IMR-90 (cell line): ENCODE data around the gene PDE4A. TPM values are rescaled to one million over a fixed set of nuclear protein-coding genes. Genes with fewer than 3 reads are reported as not detected.

ENCODE experiments used
- ATAC-seq: fragments of 200-7000 bp; cut with Tn5 transposase; 2 replicates; pipeline ENCODE4 v1.9.1; 2020; ENCODE audit warnings: low read depth, mild to moderate bottlenecking, moderate library complexity
- BruUV-seq: library from RNA; stranded (reverse); fragments of 400-500 nt; replicated peaks from 2 replicates; lab custom pipeline; 2021; lab: Mats Ljungman, UMichigan
- CTCF ChIA-PET: fragments of 300-600 bp; formaldehyde crosslinking; extraction: SDS; loops from one replicate; lab custom pipeline; 2021; ENCODE audit warnings: antibody characterized with exemption; lab: Yijun Ruan, JAX
- POLR2A ChIA-PET: fragments of 300-600 bp; sonication (Branson Sonifier 250); formaldehyde crosslinking; loops from one replicate; lab custom pipeline; 2022; ENCODE audit warnings: antibody characterized with exemption; ENCODE audit not compliant: unreplicated experiment; lab: Charles Lee
- DNase-seq: peaks from one replicate; pipeline ENCODE4 v3.0.0; 2013
- H2AFZ ChIP-seq: replicated peaks from 2 replicates; pipeline ENCODE3; 2013; ENCODE audit warnings: low read length, mild to moderate bottlenecking; ENCODE audit not compliant: poor library complexity
- H2AK5ac ChIP-seq: 2 replicates; pipeline ENCODE4 v1.6.1; 2013; ENCODE audit warnings: low read depth, low read length, inconsistent platforms
- H2AK9ac ChIP-seq: replicated peaks from 2 replicates; pipeline ENCODE3; 2013; ENCODE audit warnings: mild to moderate bottlenecking, low read depth, low read length, moderate library complexity; ENCODE audit not compliant: poor library complexity
- H2BK120ac ChIP-seq: 2 replicates; pipeline ENCODE4 v1.6.1; 2013; ENCODE audit warnings: low read depth, low read length, inconsistent platforms
- H2BK15ac ChIP-seq: 3 replicates; pipeline ENCODE4 v1.6.1; 2013; ENCODE audit warnings: low read depth, low read length, inconsistent platforms
- H2BK20ac ChIP-seq: 2 replicates; pipeline ENCODE4 v1.6.1; 2013; ENCODE audit warnings: low read depth, mild to moderate bottlenecking, inconsistent platforms, low read length, moderate library complexity
- H2BK5ac ChIP-seq: 2 replicates; pipeline ENCODE4 v1.6.1; 2013; ENCODE audit warnings: mild to moderate bottlenecking, low read depth, low read length, inconsistent platforms; ENCODE audit not compliant: poor library complexity, severe bottlenecking
- H3K14ac ChIP-seq: replicated peaks from 2 replicates; pipeline ENCODE4 v1.6.1; 2013; ENCODE audit warnings: low read depth, low read length, inconsistent platforms
- H3K18ac ChIP-seq: 2 replicates; pipeline ENCODE4 v1.6.1; 2013; ENCODE audit warnings: low read depth, low read length, control low read depth
- H3K23ac ChIP-seq: 2 replicates; pipeline ENCODE4 v1.6.1; 2013; ENCODE audit warnings: low read depth, low read length, inconsistent platforms
- H3K27ac ChIP-seq: 2 replicates; pipeline ENCODE4 v1.5.1; 2013; ENCODE audit warnings: mild to moderate bottlenecking, control low read depth, low read length; ENCODE audit not compliant: insufficient read depth
- H3K27me3 ChIP-seq: 2 replicates; pipeline ENCODE4 v1.6.1; 2013; ENCODE audit warnings: low read length; ENCODE audit not compliant: control insufficient read depth, insufficient read depth
- H3K36me3 ChIP-seq: 2 replicates; pipeline ENCODE4 v1.6.1; 2013; ENCODE audit warnings: low read length, mixed read lengths; ENCODE audit not compliant: control insufficient read depth, insufficient read depth
- H3K4ac ChIP-seq: 2 replicates; pipeline ENCODE4 v1.6.1; 2013; ENCODE audit warnings: low read depth, low read length, inconsistent platforms
- H3K4me1 ChIP-seq: 2 replicates; pipeline ENCODE4 v1.6.1; 2013; ENCODE audit warnings: low read length, mixed read lengths; ENCODE audit not compliant: control insufficient read depth, insufficient read depth
- H3K4me2 ChIP-seq: 2 replicates; pipeline ENCODE4 v1.6.1; 2013; ENCODE audit warnings: low read depth, mild to moderate bottlenecking, control low read depth, low read length, moderate library complexity
- H3K4me3 ChIP-seq: 2 replicates; pipeline ENCODE4 v1.5.1; 2013; ENCODE audit warnings: low read depth, mild to moderate bottlenecking, control low read depth, low read length, moderate library complexity; ENCODE audit not compliant: insufficient read depth
- H3K56ac ChIP-seq: 2 replicates; pipeline ENCODE4 v1.6.1; 2013; ENCODE audit warnings: low read length, inconsistent platforms; ENCODE audit not compliant: insufficient read depth; ENCODE audit errors: extremely low read depth
- H3K79me1 ChIP-seq, 2 experiments: 2 replicates each; pipeline ENCODE4 v1.6.1; 2013; ENCODE audit warnings: low read length in 2 of 2, inconsistent platforms in 1 of 2, low read depth in 1 of 2
- H3K9ac ChIP-seq: 2 replicates; pipeline ENCODE4 v1.6.1; 2013; ENCODE audit warnings: low read depth, low read length, control low read depth
- H3K9me1 ChIP-seq: 2 replicates; pipeline ENCODE4 v1.6.1; 2013; ENCODE audit warnings: low read length, inconsistent platforms; ENCODE audit not compliant: insufficient read depth
- H3K9me3 ChIP-seq: 2 replicates; pipeline ENCODE4 v1.6.1; 2013; ENCODE audit warnings: low read length; ENCODE audit not compliant: control insufficient read depth, insufficient read depth
- H4K20me1 ChIP-seq: 2 replicates; pipeline ENCODE4 v1.6.1; 2013; ENCODE audit warnings: low read length, inconsistent platforms; ENCODE audit not compliant: insufficient read depth
- H4K5ac ChIP-seq: 2 replicates; pipeline ENCODE4 v1.6.1; 2013; ENCODE audit warnings: mild to moderate bottlenecking, low read depth, low read length, control low read depth
- H4K8ac ChIP-seq, 2 experiments: 2 replicates each; pipeline ENCODE4 v1.6.1; 2013; ENCODE audit warnings: low read depth in 2 of 2, low read length in 2 of 2, control low read depth in 1 of 2, inconsistent platforms in 1 of 2
- H4K91ac ChIP-seq: 2 replicates; pipeline ENCODE4 v1.6.1; 2013; ENCODE audit warnings: low read depth, low read length, inconsistent platforms; ENCODE audit not compliant: insufficient read depth
- CEBPB ChIP-seq: IDR thresholded peaks from 2 replicates; pipeline ENCODE4 v1.6.1; 2012; ENCODE audit warnings: low read depth, low read length, improper control_type of control experiment
- FOS ChIP-seq: fragments of 150-350 bp; IDR thresholded peaks from 2 replicates; pipeline ENCODE4 v1.6.1; 2016; ENCODE audit warnings: low read depth, low read length
- RAD21 ChIP-seq: IDR thresholded peaks from 2 replicates; pipeline ENCODE4 v1.6.1; 2012; ENCODE audit warnings: low read length, improper control_type of control experiment
- RFX5 ChIP-seq: IDR thresholded peaks from 2 replicates; pipeline ENCODE4 v1.8.0; 2012; ENCODE audit warnings: low read depth, mild to moderate bottlenecking, low read length, moderate library complexity
- WGBS, 2 experiments: methylation state at CpG; one replicate each; pipeline versions ENCODE4 v1.1.5 to v1.1.7; 2013; ENCODE audit warnings: missing lambda C conversion rate in 2 of 2; ENCODE audit not compliant: insufficient read length in 1 of 2; ENCODE audit errors: extremely low coverage in 2 of 2; 5-methylcytosine and 5-hydroxymethylcytosine counted together
- dilution Hi-C: fragments of 300-500 bp; cut with HindIII; formaldehyde crosslinking; loops from one replicate; pipeline ENCODE4 v1.14.3; 2018; ENCODE audit warnings: low sequenced_read_pairs; ENCODE audit not compliant: unreplicated experiment
- in situ Hi-C: fragments of 300-500 bp; cut with MboI; formaldehyde crosslinking; loops from 3 replicates; pipeline ENCODE4 v1.14.3; 2019; ENCODE audit warnings: low sequenced_read_pairs, inconsistent platforms, mixed read lengths
- intact Hi-C: fragments of 100-400 bp; cut with micrococcal nuclease; formaldehyde crosslinking; loops from 2 replicates; pipeline ENCODE4 v1.10.0; 2022
- polyA plus RNA-seq, 3 experiments: library from polyadenylated mRNA; depleted of rRNA; stranded (reverse); fragments of >200 nt; gene quantifications; 2 replicates each; pipeline ENCODE4 v1.2.3, GENCODE V29; 2012; ENCODE audit warnings: low replicate concordance in 1 of 3
- total RNA-seq: library from RNA; depleted of rRNA; stranded (reverse); fragments of >200 nt; gene quantifications from 2 replicates; pipeline ENCODE4 v1.2.3, GENCODE V29; 2012

The PDE4A gene
- total and polyA plus RNA-seq, 2 of the 4 experiments (the other 2 are of a cell fraction): 1.8 to 7.0 TPM

DNA sequence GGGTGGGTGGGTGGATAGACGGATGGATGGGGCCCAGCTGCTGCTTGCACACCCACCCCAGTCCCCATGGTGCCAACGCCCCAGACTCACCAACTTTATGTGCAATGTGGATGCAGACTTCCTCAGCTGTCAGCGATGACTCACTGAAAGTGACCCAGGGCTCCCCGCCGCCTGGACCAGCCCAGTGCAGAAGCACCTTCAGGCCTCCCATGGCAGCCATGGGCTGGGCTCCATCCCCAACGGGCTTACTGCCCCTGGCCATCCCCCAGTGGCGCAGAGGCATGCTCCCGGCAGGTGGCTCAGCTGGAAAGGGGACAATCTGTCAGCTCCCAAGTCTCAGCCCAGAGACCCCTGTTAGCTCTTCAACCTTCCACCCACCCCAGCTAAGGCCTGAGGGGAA, 42.2 kb upstream of the PDE4A start:
- ChIA-PET POLR2A (no interaction called here), CTCF (no interaction called here)
- Histone ChIP-seq H4K8ac (no peak overlapping the region), H3K4ac (no peak overlapping the region), H2BK15ac (no peak overlapping the region), H2AFZ (no peak overlapping the region), H3K9me1 (no peaks in the 10 kb centered on the region), H2BK20ac (no peak overlapping the region), H3K18ac (no peak overlapping the region), H3K9ac (no peak overlapping the region), H3K23ac (no peak overlapping the region), H3K14ac (no peak overlapping the region), H2AK5ac (no peak overlapping the region), H2AK9ac (no peak overlapping the region), H4K20me1 (no peaks in the 10 kb centered on the region), H3K4me3 (no peak overlapping the region), H2BK120ac (no peak overlapping the region), H4K91ac (no peak overlapping the region), H3K56ac (no peak overlapping the region), H3K4me2 (no peak overlapping the region), H4K5ac (no peak overlapping the region), H2BK5ac (no peak overlapping the region), H3K4me1 (peaks cover 2% of the 10 kb centered on the region), H3K27ac (no peak overlapping the region), H3K9me3 (no peaks in the 10 kb centered on the region), H3K36me3 (peaks cover 21% of the 10 kb centered on the region), H3K79me1 (peaks cover 12 to 25% of the 10 kb centered on the region in 2 experiments), H3K27me3 (no peaks in the 10 kb centered on the region)
- dilution Hi-C loops: no loop called here
- intact Hi-C loops: no loop called here
- 100% methylated on average over 1 of the region's 8 CpGs; no CpG with 5 or more reads in 1 of the 2 experiments for WGBS, 2 experiments
- ATAC-seq (no peak), DNase-seq (no peak)
- in situ Hi-C loops: no loop called here
- no peak for TF ChIP-seq RFX5
- no peak for TF ChIP-seq CEBPB
- no peak for TF ChIP-seq RAD21
- TF ChIP-seq FOS: no peak
- no TSS peak for BruUV-seq
